Measurements from ENCODE around the gene RAP2B. TPM values are rescaled to one million over a fixed set of nuclear protein-coding genes. Genes with fewer than 3 reads are reported as not detected.

RAP2B gene
- total and polyA plus RNA-seq, 2 of the 13 experiments (the other 11 are each of a cell fraction or from before 2014, with no cell fraction given): 6.4 to 7.1 TPM

DNA sequence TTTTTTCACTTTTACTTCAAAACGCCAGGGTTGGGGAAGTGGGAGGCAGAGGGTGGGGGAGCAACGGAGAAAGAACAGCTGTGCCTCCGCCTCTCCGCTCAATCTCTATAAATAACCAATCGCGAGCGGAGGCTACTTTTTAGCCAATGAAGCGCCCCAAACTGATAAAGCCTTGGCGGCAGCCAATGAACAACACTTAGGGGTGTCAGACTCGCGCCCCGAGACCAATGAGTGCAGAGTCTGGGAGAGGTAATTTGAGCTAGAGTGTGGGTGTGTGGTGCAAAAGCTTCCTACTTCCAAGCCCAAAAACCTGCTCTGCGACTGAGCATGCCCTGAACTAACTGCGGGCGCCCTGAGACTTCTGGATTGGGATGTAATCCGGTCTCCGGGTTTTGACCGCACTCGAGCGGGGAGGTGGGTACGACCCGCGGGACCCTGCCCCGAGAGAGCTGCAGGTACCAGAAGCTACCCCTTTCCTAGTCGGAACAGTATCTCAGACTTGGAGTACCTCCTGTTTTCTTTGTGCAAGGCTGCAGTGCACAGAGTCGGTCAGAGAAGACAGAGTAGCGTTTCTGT, 800 bp upstream of the RAP2B start:
- Histone ChIP-seq H3K36me3 (replicated peaks in 1 of 2; ENCODE audit: control insufficient read depth in 1 of 2, insufficient read depth in 2 of 2, low read length in 2 of 2) (no peaks in the 10 kb centered on the region), H3K4me3 (replicated peaks in 1 of 3; ENCODE audit: insufficient read depth in 1 of 3, low read depth in 2 of 3, low read length in 3 of 3) (peak overlapping the region; percentile 85 to 94 (median 94)), H4K20me1 (ENCODE audit: insufficient read depth, low read length) (peaks cover 32% of the 10 kb centered on the region), H3K4me2 (ENCODE audit: low read depth, low read length) (peak overlapping the region; percentile 97), H3K79me2 (ENCODE audit: insufficient read depth, low read length) (peaks cover 39% of the 10 kb centered on the region), H3K27ac (ENCODE audit: extremely low read length, insufficient read depth, low read length) (peak overlapping the region; percentile 83), H3K9me3 (ENCODE audit: low read length) (no peaks in the 10 kb centered on the region), H3K27me3 (ENCODE audit: control insufficient read depth in 1 of 2, insufficient read depth in 2 of 2, low read length in 2 of 2) (no peaks in the 10 kb centered on the region; a peak in 1 of 5 replicates), H3K9ac (ENCODE audit: insufficient read depth, low read depth, low read length) (peak overlapping the region; percentile 81), H2AFZ (ENCODE audit: low read length) (no peak overlapping the region), H3K4me1 (ENCODE audit: insufficient read depth, low read length) (peaks cover 51% of the 10 kb centered on the region)
- no TSS peak for BruUV-seq (replicated peaks)
- under 1% methylated on average over 19 of the region's 27 CpGs for WGBS (ENCODE audit: low lambda C conversion rate)
- ATAC-seq (peak; percentile 89), FAIRE-seq (peak; percentile 98), DNase-seq (ENCODE audit: low spot score) (peak; percentile 99)
- intact Hi-C loops (cut with micrococcal nuclease; ENCODE audit: unreplicated experiment): loop anchor here (1.0 to 5.0 kb wide), 4 partner anchors 23 to 436 kb away; no protein-coding TSS in a partner anchor
- in situ Hi-C loops (cut with HindIII; ENCODE audit: extremely low pct_ligation_motif_present, low pct_unique_long_range_greater_than_20kb): no loop called here
- CTCF ChIA-PET (ENCODE audit: low intra/inter-chr PET ratio, low total read pairs): no interaction called here
- POLR2A ChIA-PET: interaction anchor here (0.9 to 2.1 kb wide), 9 partner anchors 9 to 960 kb away, joined by 3 to 15 read pairs (median 4); partner anchors contain the start of gene ARHGEF26
- TF ChIP-seq, protein P1, sequence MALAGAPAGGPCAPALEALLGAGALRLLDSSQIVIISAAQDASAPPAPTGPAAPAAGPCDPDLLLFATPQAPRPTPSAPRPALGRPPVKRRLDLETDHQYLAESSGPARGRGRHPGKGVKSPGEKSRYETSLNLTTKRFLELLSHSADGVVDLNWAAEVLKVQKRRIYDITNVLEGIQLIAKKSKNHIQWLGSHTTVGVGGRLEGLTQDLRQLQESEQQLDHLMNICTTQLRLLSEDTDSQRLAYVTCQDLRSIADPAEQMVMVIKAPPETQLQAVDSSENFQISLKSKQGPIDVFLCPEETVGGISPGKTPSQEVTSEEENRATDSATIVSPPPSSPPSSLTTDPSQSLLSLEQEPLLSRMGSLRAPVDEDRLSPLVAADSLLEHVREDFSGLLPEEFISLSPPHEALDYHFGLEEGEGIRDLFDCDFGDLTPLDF (CRISPR knock-in tag; IDR thresholded peaks at IDR 0.05): peak; percentile 49; the same call in 1 of the 2 replicates
- TF ChIP-seq EED (CRISPR knock-in tag; IDR thresholded peaks at IDR 0.05): no peak
- TF ChIP-seq, protein P2, sequence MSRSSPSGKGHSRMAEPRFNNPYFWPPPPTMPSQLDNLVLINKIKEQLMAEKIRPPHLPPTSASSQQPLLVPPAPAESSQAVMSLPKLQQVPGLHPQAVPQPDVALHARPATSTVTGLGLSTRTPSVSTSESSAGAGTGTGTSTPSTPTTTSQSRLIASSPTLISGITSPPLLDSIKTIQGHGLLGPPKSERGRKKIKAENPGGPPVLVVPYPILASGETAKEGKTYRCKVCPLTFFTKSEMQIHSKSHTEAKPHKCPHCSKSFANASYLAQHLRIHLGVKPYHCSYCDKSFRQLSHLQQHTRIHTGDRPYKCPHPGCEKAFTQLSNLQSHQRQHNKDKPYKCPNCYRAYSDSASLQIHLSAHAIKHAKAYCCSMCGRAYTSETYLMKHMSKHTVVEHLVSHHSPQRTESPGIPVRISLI (CRISPR knock-in tag; IDR thresholded peaks at IDR 0.05; ENCODE audit: borderline replicate concordance): no peak
- TF ChIP-seq ZFP90 (CRISPR knock-in tag; IDR thresholded peaks at IDR 0.05; ENCODE audit: borderline replicate concordance): no peak
- TF ChIP-seq, protein P3, sequence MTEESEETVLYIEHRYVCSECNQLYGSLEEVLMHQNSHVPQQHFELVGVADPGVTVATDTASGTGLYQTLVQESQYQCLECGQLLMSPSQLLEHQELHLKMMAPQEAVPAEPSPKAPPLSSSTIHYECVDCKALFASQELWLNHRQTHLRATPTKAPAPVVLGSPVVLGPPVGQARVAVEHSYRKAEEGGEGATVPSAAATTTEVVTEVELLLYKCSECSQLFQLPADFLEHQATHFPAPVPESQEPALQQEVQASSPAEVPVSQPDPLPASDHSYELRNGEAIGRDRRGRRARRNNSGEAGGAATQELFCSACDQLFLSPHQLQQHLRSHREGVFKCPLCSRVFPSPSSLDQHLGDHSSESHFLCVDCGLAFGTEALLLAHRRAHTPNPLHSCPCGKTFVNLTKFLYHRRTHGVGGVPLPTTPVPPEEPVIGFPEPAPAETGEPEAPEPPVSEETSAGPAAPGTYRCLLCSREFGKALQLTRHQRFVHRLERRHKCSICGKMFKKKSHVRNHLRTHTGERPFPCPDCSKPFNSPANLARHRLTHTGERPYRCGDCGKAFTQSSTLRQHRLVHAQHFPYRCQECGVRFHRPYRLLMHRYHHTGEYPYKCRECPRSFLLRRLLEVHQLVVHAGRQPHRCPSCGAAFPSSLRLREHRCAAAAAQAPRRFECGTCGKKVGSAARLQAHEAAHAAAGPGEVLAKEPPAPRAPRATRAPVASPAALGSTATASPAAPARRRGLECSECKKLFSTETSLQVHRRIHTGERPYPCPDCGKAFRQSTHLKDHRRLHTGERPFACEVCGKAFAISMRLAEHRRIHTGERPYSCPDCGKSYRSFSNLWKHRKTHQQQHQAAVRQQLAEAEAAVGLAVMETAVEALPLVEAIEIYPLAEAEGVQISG (CRISPR knock-in tag; IDR thresholded peaks at IDR 0.05): peak; percentile 33; the same call in 1 of the 2 replicates
- no peak for TF ChIP-seq YY1 (IDR thresholded peaks at IDR 0.05; ENCODE audit: insufficient read depth, insufficient replicate concordance, low read depth, low read length)
- 0 out of 2 replicates have a peak, but pooled peaks have one; percentile 3 for TF ChIP-seq ARNTL (CRISPR knock-in tag; IDR thresholded peaks at IDR 0.05)
- TF ChIP-seq RXRB (CRISPR knock-in tag; IDR thresholded peaks at IDR 0.05; ENCODE audit: borderline replicate concordance): peak; percentile 14; the same call in 1 of the 2 replicates
- TF ChIP-seq GATAD2A (CRISPR knock-in tag; IDR thresholded peaks at IDR 0.05): peak; percentile 27; the same call in 1 of the 2 replicates
- no peak for TF ChIP-seq REXO4 (CRISPR knock-in tag; IDR thresholded peaks at IDR 0.05; ENCODE audit: borderline replicate concordance)
- TF ChIP-seq TAF1 (CRISPR knock-in tag; IDR thresholded peaks at IDR 0.05): peak; percentile 8; the same call in 1 of the 2 replicates
- TF ChIP-seq, protein P4, sequence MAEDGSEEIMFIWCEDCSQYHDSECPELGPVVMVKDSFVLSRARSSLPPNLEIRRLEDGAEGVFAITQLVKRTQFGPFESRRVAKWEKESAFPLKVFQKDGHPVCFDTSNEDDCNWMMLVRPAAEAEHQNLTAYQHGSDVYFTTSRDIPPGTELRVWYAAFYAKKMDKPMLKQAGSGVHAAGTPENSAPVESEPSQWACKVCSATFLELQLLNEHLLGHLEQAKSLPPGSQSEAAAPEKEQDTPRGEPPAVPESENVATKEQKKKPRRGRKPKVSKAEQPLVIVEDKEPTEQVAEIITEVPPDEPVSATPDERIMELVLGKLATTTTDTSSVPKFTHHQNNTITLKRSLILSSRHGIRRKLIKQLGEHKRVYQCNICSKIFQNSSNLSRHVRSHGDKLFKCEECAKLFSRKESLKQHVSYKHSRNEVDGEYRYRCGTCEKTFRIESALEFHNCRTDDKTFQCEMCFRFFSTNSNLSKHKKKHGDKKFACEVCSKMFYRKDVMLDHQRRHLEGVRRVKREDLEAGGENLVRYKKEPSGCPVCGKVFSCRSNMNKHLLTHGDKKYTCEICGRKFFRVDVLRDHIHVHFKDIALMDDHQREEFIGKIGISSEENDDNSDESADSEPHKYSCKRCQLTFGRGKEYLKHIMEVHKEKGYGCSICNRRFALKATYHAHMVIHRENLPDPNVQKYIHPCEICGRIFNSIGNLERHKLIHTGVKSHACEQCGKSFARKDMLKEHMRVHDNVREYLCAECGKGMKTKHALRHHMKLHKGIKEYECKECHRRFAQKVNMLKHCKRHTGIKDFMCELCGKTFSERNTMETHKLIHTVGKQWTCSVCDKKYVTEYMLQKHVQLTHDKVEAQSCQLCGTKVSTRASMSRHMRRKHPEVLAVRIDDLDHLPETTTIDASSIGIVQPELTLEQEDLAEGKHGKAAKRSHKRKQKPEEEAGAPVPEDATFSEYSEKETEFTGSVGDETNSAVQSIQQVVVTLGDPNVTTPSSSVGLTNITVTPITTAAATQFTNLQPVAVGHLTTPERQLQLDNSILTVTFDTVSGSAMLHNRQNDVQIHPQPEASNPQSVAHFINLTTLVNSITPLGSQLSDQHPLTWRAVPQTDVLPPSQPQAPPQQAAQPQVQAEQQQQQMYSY (CRISPR knock-in tag; IDR thresholded peaks at IDR 0.05): peak; percentile 98
- no peak for TF ChIP-seq ZKSCAN8 (CRISPR knock-in tag; IDR thresholded peaks at IDR 0.05; ENCODE audit: borderline replicate concordance)
- TF ChIP-seq SALL1 (CRISPR knock-in tag; IDR thresholded peaks at IDR 0.05): no peak
